ENCODE measurements around the gene SH3PXD2A.

The SH3PXD2A gene

GRCh38 chr10:103598654-103599115 is 256.7 kb downstream of the SH3PXD2A start (continued):
- no peak for TF ChIP-seq ZBTB11 (tag by site-specific recombination; conservative IDR thresholded peaks at IDR 0.05; ENCODE audit: low read depth)
- TF ChIP-seq ZNF19 (tag by site-specific recombination; IDR thresholded peaks at IDR 0.05; ENCODE audit: low read depth) = no peak
- TF ChIP-seq ZNF23 (tag by site-specific recombination; IDR thresholded peaks at IDR 0.05; ENCODE audit: borderline replicate concordance) = no peak
- TF ChIP-seq ZNF2 (tag by site-specific recombination; IDR thresholded peaks at IDR 0.05) = no peak; the same call in 1 of the 2 replicates
- no peak for TF ChIP-seq OVOL3 (tag by site-specific recombination; IDR thresholded peaks at IDR 0.05)
- no peak for TF ChIP-seq ZNF324 (tag by site-specific recombination; IDR thresholded peaks at IDR 0.05)
- TF ChIP-seq ZBTB17 (tag by site-specific recombination; IDR thresholded peaks at IDR 0.05) = peak; percentile 92
- no peak for TF ChIP-seq ZNF274 (IDR thresholded peaks at IDR 0.05; ENCODE audit: low read length)
- no peak for TF ChIP-seq ZNF274 (tag by site-specific recombination; IDR thresholded peaks at IDR 0.05; ENCODE audit: borderline replicate concordance)
- no peak for TF ChIP-seq REST (tag by site-specific recombination; IDR thresholded peaks at IDR 0.05)
- TF ChIP-seq, protein P1, sequence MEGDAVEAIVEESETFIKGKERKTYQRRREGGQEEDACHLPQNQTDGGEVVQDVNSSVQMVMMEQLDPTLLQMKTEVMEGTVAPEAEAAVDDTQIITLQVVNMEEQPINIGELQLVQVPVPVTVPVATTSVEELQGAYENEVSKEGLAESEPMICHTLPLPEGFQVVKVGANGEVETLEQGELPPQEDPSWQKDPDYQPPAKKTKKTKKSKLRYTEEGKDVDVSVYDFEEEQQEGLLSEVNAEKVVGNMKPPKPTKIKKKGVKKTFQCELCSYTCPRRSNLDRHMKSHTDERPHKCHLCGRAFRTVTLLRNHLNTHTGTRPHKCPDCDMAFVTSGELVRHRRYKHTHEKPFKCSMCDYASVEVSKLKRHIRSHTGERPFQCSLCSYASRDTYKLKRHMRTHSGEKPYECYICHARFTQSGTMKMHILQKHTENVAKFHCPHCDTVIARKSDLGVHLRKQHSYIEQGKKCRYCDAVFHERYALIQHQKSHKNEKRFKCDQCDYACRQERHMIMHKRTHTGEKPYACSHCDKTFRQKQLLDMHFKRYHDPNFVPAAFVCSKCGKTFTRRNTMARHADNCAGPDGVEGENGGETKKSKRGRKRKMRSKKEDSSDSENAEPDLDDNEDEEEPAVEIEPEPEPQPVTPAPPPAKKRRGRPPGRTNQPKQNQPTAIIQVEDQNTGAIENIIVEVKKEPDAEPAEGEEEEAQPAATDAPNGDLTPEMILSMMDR (tag by site-specific recombination; IDR thresholded peaks at IDR 0.05) = peak; percentile 90
- TF ChIP-seq ZFP37 (tag by site-specific recombination; IDR thresholded peaks at IDR 0.05) = no peak
- no peak for TF ChIP-seq ZNF146 (tag by site-specific recombination; IDR thresholded peaks at IDR 0.05)
- no peak for TF ChIP-seq SETDB1 (IDR thresholded peaks at IDR 0.05; ENCODE audit: insufficient read length, low read length)
- no peak for TF ChIP-seq ZNF416 (tag by site-specific recombination; IDR thresholded peaks at IDR 0.05)
- no peak for TF ChIP-seq HOXC10 (CRISPR knock-in tag; IDR thresholded peaks at IDR 0.05)
- TF ChIP-seq ZNF366 (tag by site-specific recombination; conservative IDR thresholded peaks at IDR 0.05) = peak; percentile 47; the same call in 1 of the 2 replicates
- TF ChIP-seq ZNF785 (tag by site-specific recombination; IDR thresholded peaks at IDR 0.05) = no peak
- TF ChIP-seq ZNF311 (tag by site-specific recombination; IDR thresholded peaks at IDR 0.05; ENCODE audit: borderline replicate concordance) = no peak
- TF ChIP-seq ZNF707 (tag by site-specific recombination; IDR thresholded peaks at IDR 0.05) = no peak
- no peak for TF ChIP-seq ZNF280C (tag by site-specific recombination; IDR thresholded peaks at IDR 0.05)
- no peak for TF ChIP-seq ZXDB (tag by site-specific recombination; IDR thresholded peaks at IDR 0.05)
- no peak for TF ChIP-seq ZIC2 (tag by site-specific recombination; IDR thresholded peaks at IDR 0.05)
- TF ChIP-seq, protein P2, sequence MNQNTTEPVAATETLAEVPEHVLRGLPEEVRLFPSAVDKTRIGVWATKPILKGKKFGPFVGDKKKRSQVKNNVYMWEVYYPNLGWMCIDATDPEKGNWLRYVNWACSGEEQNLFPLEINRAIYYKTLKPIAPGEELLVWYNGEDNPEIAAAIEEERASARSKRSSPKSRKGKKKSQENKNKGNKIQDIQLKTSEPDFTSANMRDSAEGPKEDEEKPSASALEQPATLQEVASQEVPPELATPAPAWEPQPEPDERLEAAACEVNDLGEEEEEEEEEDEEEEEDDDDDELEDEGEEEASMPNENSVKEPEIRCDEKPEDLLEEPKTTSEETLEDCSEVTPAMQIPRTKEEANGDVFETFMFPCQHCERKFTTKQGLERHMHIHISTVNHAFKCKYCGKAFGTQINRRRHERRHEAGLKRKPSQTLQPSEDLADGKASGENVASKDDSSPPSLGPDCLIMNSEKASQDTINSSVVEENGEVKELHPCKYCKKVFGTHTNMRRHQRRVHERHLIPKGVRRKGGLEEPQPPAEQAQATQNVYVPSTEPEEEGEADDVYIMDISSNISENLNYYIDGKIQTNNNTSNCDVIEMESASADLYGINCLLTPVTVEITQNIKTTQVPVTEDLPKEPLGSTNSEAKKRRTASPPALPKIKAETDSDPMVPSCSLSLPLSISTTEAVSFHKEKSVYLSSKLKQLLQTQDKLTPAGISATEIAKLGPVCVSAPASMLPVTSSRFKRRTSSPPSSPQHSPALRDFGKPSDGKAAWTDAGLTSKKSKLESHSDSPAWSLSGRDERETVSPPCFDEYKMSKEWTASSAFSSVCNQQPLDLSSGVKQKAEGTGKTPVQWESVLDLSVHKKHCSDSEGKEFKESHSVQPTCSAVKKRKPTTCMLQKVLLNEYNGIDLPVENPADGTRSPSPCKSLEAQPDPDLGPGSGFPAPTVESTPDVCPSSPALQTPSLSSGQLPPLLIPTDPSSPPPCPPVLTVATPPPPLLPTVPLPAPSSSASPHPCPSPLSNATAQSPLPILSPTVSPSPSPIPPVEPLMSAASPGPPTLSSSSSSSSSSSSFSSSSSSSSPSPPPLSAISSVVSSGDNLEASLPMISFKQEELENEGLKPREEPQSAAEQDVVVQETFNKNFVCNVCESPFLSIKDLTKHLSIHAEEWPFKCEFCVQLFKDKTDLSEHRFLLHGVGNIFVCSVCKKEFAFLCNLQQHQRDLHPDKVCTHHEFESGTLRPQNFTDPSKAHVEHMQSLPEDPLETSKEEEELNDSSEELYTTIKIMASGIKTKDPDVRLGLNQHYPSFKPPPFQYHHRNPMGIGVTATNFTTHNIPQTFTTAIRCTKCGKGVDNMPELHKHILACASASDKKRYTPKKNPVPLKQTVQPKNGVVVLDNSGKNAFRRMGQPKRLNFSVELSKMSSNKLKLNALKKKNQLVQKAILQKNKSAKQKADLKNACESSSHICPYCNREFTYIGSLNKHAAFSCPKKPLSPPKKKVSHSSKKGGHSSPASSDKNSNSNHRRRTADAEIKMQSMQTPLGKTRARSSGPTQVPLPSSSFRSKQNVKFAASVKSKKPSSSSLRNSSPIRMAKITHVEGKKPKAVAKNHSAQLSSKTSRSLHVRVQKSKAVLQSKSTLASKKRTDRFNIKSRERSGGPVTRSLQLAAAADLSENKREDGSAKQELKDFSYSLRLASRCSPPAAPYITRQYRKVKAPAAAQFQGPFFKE (tag by site-specific recombination; IDR thresholded peaks at IDR 0.05; ENCODE audit: borderline replicate concordance) = no peak
- TF ChIP-seq ZNF473 (tag by site-specific recombination; IDR thresholded peaks at IDR 0.05) = no peak
